ENCODE data around the gene PIGZ. TPM values are rescaled to one million over a fixed set of nuclear protein-coding genes. Genes with fewer than 3 reads are reported as not detected.
A peak's percentile ranks its signal among the peaks of the same experiment; 100 is the strongest.

PIGZ gene
- total RNA-seq, 4 donors from 2014 or later, result 5.5 to 10.2 (median 8.4) TPM

- no peak for DNase-seq (ENCODE audit: low spot score)
- no peak for TF ChIP-seq CTCF (IDR thresholded peaks at IDR 0.05)
- no peak for ATAC-seq (ENCODE audit: low FRiP score)
These were observed 43.3 kb upstream of the PIGZ start for GRCh38 chr3:197011780-197012539.

- ATAC-seq (ENCODE audit: low FRiP score) (peak; percentile 13), DNase-seq (ENCODE audit: low spot score) (no peak)
- TF ChIP-seq CTCF (IDR thresholded peaks at IDR 0.05), result no peak
These were observed 42.1 kb upstream of the PIGZ start for GRCh38 chr3:197010556-197011351.

- ATAC-seq (ENCODE audit: low FRiP score), result no peak
- DNase-seq (ENCODE audit: low spot score), result no peak
- no peak for TF ChIP-seq CTCF (IDR thresholded peaks at IDR 0.05)
These were observed 40.9 kb upstream of the PIGZ start for GRCh38 chr3:197009532-197010019.

- TF ChIP-seq CTCF (IDR thresholded peaks at IDR 0.05), result no peak
- DNase-seq (ENCODE audit: low spot score) (no peak), ATAC-seq (ENCODE audit: low FRiP score) (no peak)
These were observed 40.0 kb upstream of the PIGZ start for GRCh38 chr3:197008436-197009209.

GRCh38 chr3:197007953-197008352, 39.3 kb upstream of the PIGZ start:
- no peak for TF ChIP-seq CTCF (IDR thresholded peaks at IDR 0.05)
- no peak for ATAC-seq (ENCODE audit: low FRiP score)
- no peak for DNase-seq (ENCODE audit: low spot score)

- no peak for DNase-seq (ENCODE audit: low spot score)
- no peak for ATAC-seq (ENCODE audit: low FRiP score)
- no peak for TF ChIP-seq CTCF (IDR thresholded peaks at IDR 0.05)
These were observed 38.8 kb upstream of the PIGZ start for GRCh38 chr3:197007296-197007940.

Measured in omental fat pad (tissue), 4 donors.